ENCODE results near the gene ARHGAP9. TPM values are rescaled to one million over a fixed set of nuclear protein-coding genes. Genes with fewer than 3 reads are reported as not detected.
A peak's percentile ranks its signal among the peaks of the same experiment; 100 is the strongest.

Gene ARHGAP9
- total RNA-seq = 100 to 1,000 TPM; 282 to 304 TPM

DNA sequence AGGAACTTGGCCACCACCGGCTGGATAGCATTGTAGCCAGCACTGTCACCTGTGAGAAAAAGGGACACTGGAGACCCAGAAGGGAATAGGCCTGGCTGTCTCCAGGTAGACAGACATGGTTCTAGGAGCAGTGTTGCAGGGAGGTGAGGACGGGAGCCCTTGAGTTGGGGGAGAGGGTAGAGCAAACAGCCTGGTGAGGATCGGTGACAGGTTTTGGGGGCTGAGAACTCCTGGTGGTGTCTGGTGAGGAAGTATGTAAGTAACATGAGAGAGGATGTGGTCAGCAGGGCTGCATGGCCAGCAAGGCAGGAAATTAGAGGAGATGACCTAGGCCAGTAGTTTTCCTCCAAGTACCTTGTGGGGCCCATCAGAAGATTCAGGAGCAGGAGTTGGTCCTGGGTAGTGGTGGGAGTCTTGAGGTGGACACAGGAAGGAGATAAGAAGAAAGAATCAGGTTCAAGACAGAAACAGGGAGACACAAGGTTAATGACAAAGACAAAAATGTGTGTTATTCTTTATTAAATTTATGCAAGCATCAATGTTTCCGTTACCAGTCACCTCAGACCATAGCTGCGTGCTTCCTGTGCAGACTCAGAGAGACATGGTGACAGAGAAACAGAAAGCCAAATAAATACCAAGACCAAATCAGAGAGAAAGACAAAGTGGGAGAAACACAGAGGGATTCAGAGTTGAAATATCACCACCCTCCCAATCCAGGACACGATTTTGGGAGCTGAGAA, at the start of gene ARHGAP9:
ARHGAP9 (minus strand) TSS at position 491 of the 740 bp plus-strand sequence; CDS start at position 31, 460 bp downstream.
- peak within 1 kb of the TSS; percentile 99 for H3K27ac Mint-ChIP-seq
- H3K4me3 Mint-ChIP-seq = peak within 1 kb of the TSS; percentile 96
- DNase-seq (peak; percentile 56), ATAC-seq (ENCODE audit: low read depth) (peak; percentile 50)
- peaks cover 45% of the 10 kb centered on the region for H3K4me1 Mint-ChIP-seq
- H3K9me3 Mint-ChIP-seq = no peaks in the 10 kb centered on the region
- no peaks in the 10 kb centered on the region for H3K27me3 Mint-ChIP-seq
- peaks cover 19% of the 10 kb centered on the region for H3K36me3 Mint-ChIP-seq
- POLR2A ChIA-PET = interaction anchor here (0.6 to 8.0 kb wide), 11 partner anchors 8 to 273 kb away, joined by 3 to 119 read pairs (median 5); partner anchors contain the start of genes CDK4, DDIT3, GLI1 and SHMT2

DNA sequence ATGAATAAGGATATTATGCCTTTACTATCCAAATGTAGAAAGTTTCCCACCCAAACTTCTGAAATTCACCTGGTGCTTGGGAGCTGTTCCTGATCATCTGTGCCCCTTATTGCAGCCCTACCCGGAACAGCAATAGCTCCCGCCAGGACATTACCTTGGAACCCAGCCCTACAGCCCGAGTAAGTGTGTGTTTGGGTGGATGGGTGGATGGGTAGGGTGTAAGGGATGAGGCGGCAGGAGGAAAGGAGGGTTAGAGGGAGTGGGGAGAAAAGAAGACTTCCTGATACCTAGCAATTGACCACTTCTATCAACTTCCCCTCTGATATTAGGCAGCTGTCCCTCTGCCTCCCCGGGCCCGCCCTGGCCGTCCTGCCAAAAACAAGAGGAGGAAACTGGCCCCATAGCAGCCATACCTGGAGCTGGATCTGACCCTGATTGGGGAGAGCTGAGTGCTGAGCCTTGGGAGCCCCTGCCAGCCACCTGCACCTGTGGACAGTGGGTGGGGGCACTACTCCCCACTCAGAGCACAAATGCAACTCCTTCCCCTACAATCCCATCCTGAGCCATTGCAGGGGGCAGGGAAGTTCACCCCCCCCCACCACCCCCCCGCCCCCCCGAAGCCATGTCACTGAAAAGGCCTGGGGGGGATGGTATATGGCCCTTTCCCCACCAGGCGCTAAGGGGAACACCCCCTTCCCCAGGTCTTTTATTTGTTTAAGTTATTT, 49.3 kb upstream of the ARHGAP9 start:
- ATAC-seq (ENCODE audit: low read depth) (no peak), DNase-seq (no peak)
- H3K4me1 Mint-ChIP-seq = peaks cover 12% of the 10 kb centered on the region
- no peaks in the 10 kb centered on the region for H3K27me3 Mint-ChIP-seq
- no peak overlapping the region for H3K27ac Mint-ChIP-seq
- POLR2A ChIA-PET = interaction anchor here (0.8 to 1.2 kb wide), 3 partner anchors 11 to 52 kb away, joined by 3 read pairs; no protein-coding TSS in a partner anchor
- H3K4me3 Mint-ChIP-seq = no peak overlapping the region
- H3K36me3 Mint-ChIP-seq = peaks cover 18% of the 10 kb centered on the region
- H3K9me3 Mint-ChIP-seq = no peaks in the 10 kb centered on the region

DNA sequence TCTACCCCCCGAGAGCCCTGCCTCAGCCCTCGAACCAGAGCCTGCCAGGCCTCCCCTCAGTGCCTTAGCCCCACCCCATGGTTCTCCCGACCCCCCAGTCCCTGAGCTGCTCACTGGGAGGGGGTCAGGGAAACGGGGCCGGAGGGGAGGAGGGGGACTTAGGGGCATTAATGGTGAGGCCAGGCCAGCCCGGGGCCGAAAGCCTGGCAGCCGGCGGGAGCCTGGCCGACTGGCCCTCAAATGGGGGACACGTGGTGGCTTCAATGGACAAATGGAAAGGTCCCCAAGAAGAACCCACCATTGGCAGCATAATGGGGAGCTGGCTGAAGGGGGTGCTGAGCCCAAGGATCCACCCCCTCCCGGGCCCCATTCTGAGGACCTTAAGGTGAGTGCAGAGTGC, 48.5 kb upstream of the ARHGAP9 start:
- ATAC-seq (ENCODE audit: low read depth) = no peak
- H3K4me3 Mint-ChIP-seq = no peak overlapping the region
- H3K27ac Mint-ChIP-seq = no peak overlapping the region
- DNase-seq = no peak
- no peaks in the 10 kb centered on the region for H3K9me3 Mint-ChIP-seq
- peaks cover 16% of the 10 kb centered on the region for H3K36me3 Mint-ChIP-seq
- POLR2A ChIA-PET = interaction anchor here (0.6 to 1.2 kb wide), 4 partner anchors 12 to 51 kb away, joined by 3 read pairs; no protein-coding TSS in a partner anchor
- H3K27me3 Mint-ChIP-seq = no peaks in the 10 kb centered on the region
- H3K4me1 Mint-ChIP-seq = peaks cover 19% of the 10 kb centered on the region

- Mint-ChIP-seq H3K27ac (no peak overlapping the region), H3K4me3 (no peak overlapping the region), H3K36me3 (peaks cover 14% of the 10 kb centered on the region), H3K27me3 (no peaks in the 10 kb centered on the region), H3K9me3 (no peaks in the 10 kb centered on the region), H3K4me1 (peaks cover 23% of the 10 kb centered on the region)
- no peak for DNase-seq
- no peak for ATAC-seq (ENCODE audit: low read depth)
- POLR2A ChIA-PET = interaction anchor here (1.0 to 1.2 kb wide), 2 partner anchors 12 to 16 kb away, joined by 3 read pairs; no protein-coding TSS in a partner anchor
Measured at GRCh38 chr12:57527184-57527583, 47.5 kb upstream of the ARHGAP9 start.

- Mint-ChIP-seq H3K27ac (peak overlapping the region; percentile 64), H3K27me3 (no peaks in the 10 kb centered on the region), H3K4me3 (no peak overlapping the region), H3K36me3 (peaks cover 14% of the 10 kb centered on the region), H3K4me1 (peaks cover 29% of the 10 kb centered on the region), H3K9me3 (no peaks in the 10 kb centered on the region)
- POLR2A ChIA-PET = interaction anchor here (1.2 kb wide), 1 partner anchor 12 kb away, joined by 3 read pairs; no protein-coding TSS in a partner anchor
- no peak for ATAC-seq (ENCODE audit: low read depth)
- no peak for DNase-seq
Measured at GRCh38 chr12:57526477-57527126, 46.9 kb upstream of the ARHGAP9 start.

DNA sequence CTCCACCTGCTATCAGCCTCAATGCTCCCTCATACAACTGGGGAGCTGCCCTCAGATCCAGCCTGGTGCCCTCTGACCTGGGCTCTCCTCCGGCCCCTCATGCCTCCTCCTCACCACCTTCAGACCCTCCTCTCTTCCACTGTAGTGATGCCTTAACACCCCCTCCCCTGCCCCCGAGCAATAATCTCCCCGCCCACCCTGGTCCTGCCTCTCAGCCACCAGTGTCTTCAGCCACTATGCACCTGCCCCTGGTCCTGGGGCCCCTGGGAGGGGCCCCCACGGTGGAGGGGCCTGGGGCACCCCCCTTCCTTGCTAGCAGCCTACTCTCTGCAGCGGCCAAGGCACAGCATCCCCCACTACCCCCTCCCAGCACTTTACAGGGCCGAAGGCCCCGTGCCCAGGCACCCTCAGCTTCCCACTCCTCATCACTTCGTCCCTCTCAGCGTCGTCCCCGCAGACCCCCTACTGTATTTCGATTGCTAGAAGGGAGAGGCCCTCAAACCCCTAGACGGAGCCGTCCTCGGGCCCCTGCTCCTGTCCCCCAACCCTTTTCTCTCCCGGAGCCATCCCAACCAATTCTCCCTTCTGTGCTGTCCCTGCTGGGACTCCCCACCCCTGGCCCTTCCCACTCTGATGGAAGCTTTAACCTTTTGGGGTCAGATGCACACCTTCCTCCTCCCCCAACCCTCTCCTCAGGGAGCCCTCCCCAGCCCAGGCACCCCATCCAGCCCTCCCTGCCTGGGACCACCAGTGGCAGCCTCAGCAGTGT, 46.1 kb upstream of the ARHGAP9 start:
- Mint-ChIP-seq H3K27ac (no peak overlapping the region), H3K27me3 (no peaks in the 10 kb centered on the region), H3K36me3 (peaks cover 10% of the 10 kb centered on the region), H3K4me3 (no peak overlapping the region), H3K4me1 (peaks cover 34% of the 10 kb centered on the region), H3K9me3 (no peaks in the 10 kb centered on the region)
- POLR2A ChIA-PET = interaction anchor here (1.2 kb wide), 1 partner anchor 13 kb away, joined by 3 read pairs; no protein-coding TSS in a partner anchor
- DNase-seq (no peak), ATAC-seq (ENCODE audit: low read depth) (no peak)

DNA sequence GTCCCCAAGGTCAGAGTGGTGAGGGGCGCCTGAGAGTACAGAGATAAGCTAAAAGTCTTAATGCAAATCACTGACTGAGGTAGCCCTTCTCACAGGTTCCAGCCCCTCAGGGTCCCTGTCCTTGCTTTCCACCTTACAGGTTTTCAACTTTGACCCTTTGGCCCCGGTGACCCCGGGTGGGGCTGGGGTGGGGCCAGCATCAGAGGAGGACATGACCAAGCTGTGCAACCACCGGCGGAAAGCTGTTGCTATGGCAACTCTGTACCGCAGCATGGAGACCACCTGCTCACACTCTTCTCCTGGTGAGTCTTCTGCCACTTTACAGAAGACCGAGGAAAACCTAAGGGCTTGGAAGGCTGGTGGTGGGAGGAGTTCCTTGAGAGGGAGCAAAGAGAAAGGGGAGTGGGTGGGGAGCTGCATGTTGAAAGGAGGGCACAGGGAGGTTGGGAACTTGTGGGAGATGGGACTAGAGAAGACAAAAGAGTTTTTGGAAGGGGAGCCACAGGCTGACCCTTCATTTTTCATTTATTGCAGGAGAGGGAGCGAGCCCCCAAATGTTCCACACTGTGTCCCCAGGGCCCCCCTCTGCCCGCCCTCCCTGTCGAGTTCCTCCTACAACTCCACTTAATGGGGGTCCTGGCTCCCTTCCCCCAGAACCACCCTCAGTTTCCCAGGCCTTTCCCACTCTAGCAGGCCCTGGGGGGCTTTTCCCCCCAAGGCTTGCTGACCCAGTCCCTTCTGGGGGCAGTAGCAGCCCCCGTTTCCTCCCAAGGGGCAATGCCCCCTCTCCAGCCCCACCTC, 45.3 kb upstream of the ARHGAP9 start:
- Mint-ChIP-seq H3K4me1 (peaks cover 34% of the 10 kb centered on the region), H3K36me3 (peaks cover 11% of the 10 kb centered on the region), H3K9me3 (no peaks in the 10 kb centered on the region), H3K4me3 (peak overlapping the region; percentile 97), H3K27ac (peak overlapping the region; percentile 95), H3K27me3 (no peaks in the 10 kb centered on the region)
- POLR2A ChIA-PET = interaction anchor here (0.9 to 2.6 kb wide), 7 partner anchors 9 to 216 kb away, joined by 3 to 11 read pairs (median 4); partner anchors contain the start of genes ARHGAP9 and GLI1
- ATAC-seq (ENCODE audit: low read depth) (no peak), DNase-seq (no peak)

GRCh38 chr12:57523706-57524614, 44.3 kb upstream of the ARHGAP9 start:
- H3K9me3 Mint-ChIP-seq = no peaks in the 10 kb centered on the region
- peaks cover 39% of the 10 kb centered on the region for H3K4me1 Mint-ChIP-seq
- no peaks in the 10 kb centered on the region for H3K27me3 Mint-ChIP-seq
- H3K27ac Mint-ChIP-seq = peak overlapping the region; percentile 95
- ATAC-seq (ENCODE audit: low read depth) = no peak
- DNase-seq = no peak
- H3K36me3 Mint-ChIP-seq = peaks cover 15% of the 10 kb centered on the region
- H3K4me3 Mint-ChIP-seq = peak overlapping the region; percentile 97
- POLR2A ChIA-PET = interaction anchor here (0.7 to 2.6 kb wide), 9 partner anchors 10 to 217 kb away, joined by 3 to 11 read pairs (median 4); partner anchors contain the start of genes ARHGAP9, DCTN2 and GLI1

DNA sequence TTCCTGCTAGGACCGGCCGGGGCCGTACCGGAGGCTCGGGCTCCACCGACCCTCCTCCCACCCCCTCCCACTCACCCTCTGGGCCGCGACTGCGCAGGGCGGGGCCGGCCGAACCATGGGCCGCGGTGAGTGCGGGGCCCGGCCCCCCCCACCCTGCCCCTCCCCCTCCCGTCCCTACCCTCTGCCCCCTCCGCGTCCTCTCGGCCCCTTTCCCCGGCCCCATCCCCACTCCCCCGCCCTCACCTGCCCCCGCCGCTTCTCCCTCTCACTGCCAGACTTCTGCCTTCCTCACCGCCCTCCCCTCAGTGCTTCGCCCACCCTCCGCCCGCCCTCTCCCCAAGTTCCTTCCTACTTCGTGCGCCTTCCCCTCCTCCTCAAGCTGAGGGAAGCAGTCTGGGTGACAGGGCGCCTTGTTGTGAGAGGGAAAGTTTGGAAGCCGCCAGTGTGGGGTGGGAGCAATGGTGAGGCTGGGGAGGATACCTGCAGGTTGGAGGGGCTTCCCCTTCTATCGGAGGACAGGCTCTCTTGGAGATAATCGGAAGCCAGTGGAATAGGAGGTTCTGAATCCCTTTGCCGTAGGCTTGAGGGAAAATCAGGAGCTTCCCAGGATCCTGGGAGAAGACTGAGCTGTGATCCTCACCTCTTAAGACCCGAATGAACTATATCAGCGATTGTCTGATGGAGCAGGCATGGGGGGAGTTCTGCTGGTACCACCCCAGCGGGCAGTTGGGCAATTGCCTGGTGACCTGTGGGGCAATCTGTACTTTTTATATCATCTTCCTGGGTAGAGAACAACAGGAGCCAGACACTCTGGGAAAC, 43.4 kb upstream of the ARHGAP9 start:
- peak overlapping the region; percentile 95 for H3K27ac Mint-ChIP-seq

DNA sequence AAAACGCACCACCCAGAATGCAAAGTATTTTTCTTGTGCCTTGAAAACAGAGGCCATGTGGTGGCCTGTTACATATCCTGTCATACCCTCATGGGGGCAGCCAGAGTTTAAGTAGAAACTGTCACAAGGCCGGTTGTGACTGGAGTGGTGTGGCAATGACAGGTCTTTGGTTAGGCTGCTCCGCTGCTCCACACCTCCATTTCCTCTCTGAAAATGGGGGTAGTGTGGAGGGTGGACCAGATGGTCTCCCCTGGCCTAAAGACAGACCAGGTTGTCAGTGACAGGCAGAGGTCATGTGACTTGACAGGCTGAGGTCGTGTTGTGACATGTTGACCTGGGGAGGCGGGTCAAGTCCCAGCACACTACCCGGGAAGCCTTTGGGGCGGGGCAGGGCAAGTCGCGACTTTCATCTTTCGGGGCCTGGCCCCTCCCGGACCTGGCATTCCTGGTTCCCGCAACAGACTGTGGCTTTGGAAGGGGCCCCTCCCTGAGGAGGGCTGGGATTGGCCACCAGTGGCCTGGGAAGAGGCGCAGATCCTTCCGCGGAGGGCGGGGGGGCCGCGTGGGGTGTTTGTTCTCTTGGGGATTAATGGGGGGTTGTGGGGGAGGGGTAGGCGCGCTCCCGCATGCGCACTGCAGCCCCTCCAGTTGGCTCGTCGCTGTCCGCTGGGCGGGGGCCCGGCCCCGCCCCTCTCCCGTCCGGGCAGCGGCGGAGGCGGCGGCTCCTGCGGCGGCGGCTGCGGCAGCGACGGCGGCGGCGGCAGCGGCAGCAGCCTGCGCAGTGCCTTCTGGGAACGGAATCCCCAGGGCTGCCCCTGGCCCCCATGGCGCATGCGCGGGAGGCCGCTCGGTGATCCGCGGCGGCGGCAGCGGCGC, 42.6 kb upstream of the ARHGAP9 start, which contains the start of gene MBD6:
MBD6 (plus strand) TSS at position 814 of the 876 bp plus-strand sequence. CDS start 1,480 bp downstream, outside the sequence.
- Mint-ChIP-seq H3K4me1 (peaks cover 51% of the 10 kb centered on the region), H3K27ac (peak within 1 kb of the TSS; percentile 100), H3K27me3 (no peaks in the 10 kb centered on the region), H3K4me3 (peak within 1 kb of the TSS; percentile 97), H3K36me3 (peaks cover 22% of the 10 kb centered on the region), H3K9me3 (no peaks in the 10 kb centered on the region)
- POLR2A ChIA-PET = interaction anchor here (2.6 kb wide), 1 partner anchor 45 kb away, joined by 11 read pairs; no protein-coding TSS in a partner anchor
- ATAC-seq (ENCODE audit: low read depth) (peak; percentile 52), DNase-seq (peak; percentile 97)

More for the DNA sequence above, 43.4 kb upstream of the ARHGAP9 start:
- H3K27me3 Mint-ChIP-seq = no peaks in the 10 kb centered on the region
- no peaks in the 10 kb centered on the region for H3K9me3 Mint-ChIP-seq
- POLR2A ChIA-PET = interaction anchor here (1.2 to 2.6 kb wide), 3 partner anchors 24 to 64 kb away, joined by 5 to 11 read pairs (median 6); partner anchors contain the start of genes DCTN2 and GLI1
- peak overlapping the region; percentile 97 for H3K4me3 Mint-ChIP-seq
- peaks cover 21% of the 10 kb centered on the region for H3K36me3 Mint-ChIP-seq
- H3K4me1 Mint-ChIP-seq = peaks cover 46% of the 10 kb centered on the region
- no peak for DNase-seq
- ATAC-seq (ENCODE audit: low read depth) = no peak
